Measurements from ENCODE around the gene LRRC45.

GRCh38 chr17:81996757-81997441 lies 26.2 kb upstream of the LRRC45 start:
- TF ChIP-seq CTCF (IDR thresholded peaks at IDR 0.05; ENCODE audit: low read depth, low read length) (no peak), POLR2A (IDR thresholded peaks at IDR 0.05; ENCODE audit: extremely low read depth, insufficient read length) (no peak)
